MM.1S (cell line): ENCODE measurements around the gene SNX7.

Experiments
- EZH2 ChIP-seq: fragments of 300-600 bp; sonication (generic); optimal IDR thresholded peaks from 2 replicates; pipeline ENCODE3; 2017; ENCODE audit warnings: low read depth, mild to moderate bottlenecking, antibody characterized with exemption, low read length, mixed read lengths
- EZH2phosphoT487 ChIP-seq: fragments of 300-600 bp; sonication (generic); IDR thresholded peaks from 2 replicates; pipeline ENCODE4 v1.6.1; 2018; ENCODE audit warnings: antibody characterized with exemption, low read length
- TF ChIP-seq, protein P1 (sequence below): fragments of 300-600 bp; sonication (generic); IDR thresholded peaks from 2 replicates; pipeline ENCODE4 v1.5.1; 2016; ENCODE audit warnings: antibody characterized with exemption, low read length, mixed read lengths

DNA sequence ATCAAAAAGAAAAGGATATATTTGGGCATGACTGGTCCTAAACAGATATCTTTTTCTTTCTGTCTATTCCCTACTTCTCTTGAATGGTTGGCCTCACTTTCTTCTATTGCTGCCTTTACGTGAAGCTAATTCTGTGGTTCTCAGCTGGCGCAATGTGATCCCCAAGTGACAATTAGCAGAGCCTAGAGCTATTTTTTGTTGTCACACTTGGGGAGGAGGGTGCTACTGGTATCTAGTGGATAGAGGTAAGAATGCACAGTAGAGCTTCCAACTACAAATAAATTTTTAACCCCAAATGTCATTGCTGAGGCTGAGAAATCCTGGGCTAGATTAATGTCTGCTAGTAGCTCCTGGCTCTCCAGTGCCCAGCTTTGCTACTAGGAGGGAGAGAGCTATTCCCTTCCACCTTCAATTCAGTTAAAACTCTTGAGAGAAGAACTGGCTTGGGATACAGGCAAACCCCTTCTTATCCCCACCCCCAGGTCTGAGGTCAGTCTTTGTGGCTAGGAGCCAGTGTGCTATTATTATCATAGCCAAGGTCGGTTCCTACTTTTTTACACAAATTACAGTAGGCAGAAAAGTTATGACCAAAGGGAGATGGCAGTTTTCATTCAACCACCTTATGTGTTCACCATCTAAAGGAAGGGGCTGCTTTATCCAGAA lies 102.1 kb downstream of the SNX7 start:
- TF ChIP-seq, protein P1, sequence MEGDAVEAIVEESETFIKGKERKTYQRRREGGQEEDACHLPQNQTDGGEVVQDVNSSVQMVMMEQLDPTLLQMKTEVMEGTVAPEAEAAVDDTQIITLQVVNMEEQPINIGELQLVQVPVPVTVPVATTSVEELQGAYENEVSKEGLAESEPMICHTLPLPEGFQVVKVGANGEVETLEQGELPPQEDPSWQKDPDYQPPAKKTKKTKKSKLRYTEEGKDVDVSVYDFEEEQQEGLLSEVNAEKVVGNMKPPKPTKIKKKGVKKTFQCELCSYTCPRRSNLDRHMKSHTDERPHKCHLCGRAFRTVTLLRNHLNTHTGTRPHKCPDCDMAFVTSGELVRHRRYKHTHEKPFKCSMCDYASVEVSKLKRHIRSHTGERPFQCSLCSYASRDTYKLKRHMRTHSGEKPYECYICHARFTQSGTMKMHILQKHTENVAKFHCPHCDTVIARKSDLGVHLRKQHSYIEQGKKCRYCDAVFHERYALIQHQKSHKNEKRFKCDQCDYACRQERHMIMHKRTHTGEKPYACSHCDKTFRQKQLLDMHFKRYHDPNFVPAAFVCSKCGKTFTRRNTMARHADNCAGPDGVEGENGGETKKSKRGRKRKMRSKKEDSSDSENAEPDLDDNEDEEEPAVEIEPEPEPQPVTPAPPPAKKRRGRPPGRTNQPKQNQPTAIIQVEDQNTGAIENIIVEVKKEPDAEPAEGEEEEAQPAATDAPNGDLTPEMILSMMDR, result no peak
- no peak for TF ChIP-seq EZH2
- TF ChIP-seq EZH2phosphoT487, result no peak
